Hepatocyte (in vitro differentiated cells): Measurements from ENCODE around the gene CCT5.

Experiments
- EZH2 ChIP-seq: fragments of 200-600 bp; sonication (generic); IDR thresholded peaks from 2 replicates; pipeline ENCODE4 v1.6.1; 2016; ENCODE audit warnings: antibody characterized with exemption, mild to moderate bottlenecking, borderline replicate concordance
- TF ChIP-seq, protein P1 (sequence below): fragments of 200-600 bp; sonication (generic); IDR thresholded peaks from 2 replicates; pipeline ENCODE4 v1.5.1; 2016; ENCODE audit warnings: antibody characterized with exemption, mild to moderate bottlenecking; ENCODE audit not compliant: poor library complexity

DNA sequence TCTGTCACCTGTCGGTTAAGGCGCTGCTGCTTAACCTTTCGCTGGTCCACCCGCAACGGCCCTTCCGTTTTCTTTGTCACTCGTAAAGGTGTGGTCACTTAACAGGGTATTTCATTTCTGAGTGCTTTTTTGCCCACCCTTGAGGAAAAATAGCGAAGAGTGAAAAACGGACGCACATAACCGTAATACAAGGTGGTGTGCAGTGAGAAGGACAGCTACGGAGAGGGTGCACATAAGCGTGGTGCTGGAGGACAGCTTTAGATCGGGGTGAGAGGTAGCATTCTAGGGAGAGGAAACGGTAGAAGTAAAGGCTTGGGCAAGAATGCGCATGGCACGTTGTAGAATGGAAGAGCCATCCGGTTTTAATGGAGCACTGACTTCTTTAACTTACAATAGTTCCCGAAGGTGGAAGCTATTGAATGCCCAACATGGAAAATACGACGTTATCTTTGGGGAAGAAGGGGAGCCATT lies 761 bp downstream of the CCT5 start:
- TF ChIP-seq, protein P1, sequence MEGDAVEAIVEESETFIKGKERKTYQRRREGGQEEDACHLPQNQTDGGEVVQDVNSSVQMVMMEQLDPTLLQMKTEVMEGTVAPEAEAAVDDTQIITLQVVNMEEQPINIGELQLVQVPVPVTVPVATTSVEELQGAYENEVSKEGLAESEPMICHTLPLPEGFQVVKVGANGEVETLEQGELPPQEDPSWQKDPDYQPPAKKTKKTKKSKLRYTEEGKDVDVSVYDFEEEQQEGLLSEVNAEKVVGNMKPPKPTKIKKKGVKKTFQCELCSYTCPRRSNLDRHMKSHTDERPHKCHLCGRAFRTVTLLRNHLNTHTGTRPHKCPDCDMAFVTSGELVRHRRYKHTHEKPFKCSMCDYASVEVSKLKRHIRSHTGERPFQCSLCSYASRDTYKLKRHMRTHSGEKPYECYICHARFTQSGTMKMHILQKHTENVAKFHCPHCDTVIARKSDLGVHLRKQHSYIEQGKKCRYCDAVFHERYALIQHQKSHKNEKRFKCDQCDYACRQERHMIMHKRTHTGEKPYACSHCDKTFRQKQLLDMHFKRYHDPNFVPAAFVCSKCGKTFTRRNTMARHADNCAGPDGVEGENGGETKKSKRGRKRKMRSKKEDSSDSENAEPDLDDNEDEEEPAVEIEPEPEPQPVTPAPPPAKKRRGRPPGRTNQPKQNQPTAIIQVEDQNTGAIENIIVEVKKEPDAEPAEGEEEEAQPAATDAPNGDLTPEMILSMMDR, result no peak
- TF ChIP-seq EZH2, result no peak
